ENCODE data around the gene NOC4L. TPM values are rescaled to one million over a fixed set of nuclear protein-coding genes. Genes with fewer than 3 reads are reported as not detected.

Gene NOC4L
- total RNA-seq, 4 donors from 2014 or later: 5.4 to 10.2 (median 7.5) TPM

GRCh38 chr12:132161796-132162507, 17.7 kb downstream of the NOC4L start:
- no peak for TF ChIP-seq CTCF (IDR thresholded peaks at IDR 0.05; ENCODE audit: low read depth)

DNA sequence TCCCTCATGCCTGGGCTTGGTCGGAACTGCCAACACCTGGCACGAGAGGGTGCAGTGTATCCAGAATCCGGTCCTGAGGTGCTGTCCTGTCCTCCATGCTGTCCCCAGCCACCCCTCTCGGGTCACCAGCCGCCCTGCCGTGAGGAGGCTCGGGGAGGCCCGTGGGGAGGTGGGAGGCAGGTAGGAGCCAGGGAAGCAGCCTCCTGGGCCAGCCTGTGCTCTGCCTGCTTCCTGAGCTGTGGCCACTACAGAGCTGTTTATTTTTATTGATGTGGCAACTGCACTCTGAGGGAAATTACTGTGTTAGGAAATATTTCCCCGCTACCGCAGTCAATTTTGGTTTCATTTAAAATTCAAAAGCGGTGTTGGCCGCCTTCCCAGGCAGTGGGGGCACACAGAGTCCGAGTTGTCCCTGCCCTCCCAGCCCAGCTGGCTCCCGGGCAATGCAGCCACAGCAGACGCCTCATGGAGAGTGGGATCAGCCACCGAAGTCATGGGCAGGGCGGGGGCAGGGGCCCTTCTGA, 18.3 kb downstream of the NOC4L start:
- TF ChIP-seq CTCF (IDR thresholded peaks at IDR 0.05; ENCODE audit: low read depth): no peak

DNA sequence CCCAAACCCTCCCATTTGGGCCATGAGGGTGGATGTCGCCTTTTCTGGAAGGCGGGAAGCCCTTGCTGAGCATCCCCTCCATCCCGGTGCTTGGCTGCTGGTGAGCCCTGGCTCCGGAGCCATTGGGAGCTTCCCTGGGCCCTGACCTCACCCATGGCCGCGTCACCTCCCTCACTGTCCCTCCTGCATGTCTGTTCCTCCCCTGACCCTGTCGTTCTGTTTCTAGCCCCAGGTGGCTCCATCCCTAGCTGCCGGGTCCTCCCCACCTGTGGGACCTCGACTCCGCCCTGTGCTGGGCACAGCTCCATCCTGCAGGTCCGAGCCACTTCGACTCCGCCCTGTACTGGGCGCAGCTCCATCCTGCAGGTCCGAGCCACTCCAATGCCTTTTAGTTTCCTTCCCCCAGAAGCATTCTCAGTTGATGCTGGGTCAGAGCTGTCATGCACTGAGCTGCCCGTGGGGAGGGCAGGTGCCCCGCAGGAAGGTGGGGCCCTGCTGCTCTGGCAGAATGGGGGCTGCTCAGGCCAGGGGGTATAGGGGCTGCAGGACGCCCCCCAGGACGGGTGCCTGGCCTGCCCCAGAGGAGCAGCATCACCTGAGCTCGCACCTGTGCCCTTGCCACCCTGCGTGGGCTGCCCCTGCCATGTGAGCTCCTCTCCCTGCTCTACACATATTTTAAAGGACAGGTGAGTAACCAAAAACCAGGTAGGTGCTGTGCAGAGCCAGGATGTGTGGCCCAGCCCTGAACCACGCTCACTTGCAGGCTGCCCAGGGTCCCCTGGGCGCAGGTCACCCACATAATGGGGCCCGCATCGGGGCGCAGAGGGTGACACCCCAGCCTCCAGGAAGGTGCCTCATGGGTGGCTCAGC, 19.0 kb downstream of the NOC4L start:
- TF ChIP-seq CTCF (IDR thresholded peaks at IDR 0.05; ENCODE audit: low read depth): no peak

DNA sequence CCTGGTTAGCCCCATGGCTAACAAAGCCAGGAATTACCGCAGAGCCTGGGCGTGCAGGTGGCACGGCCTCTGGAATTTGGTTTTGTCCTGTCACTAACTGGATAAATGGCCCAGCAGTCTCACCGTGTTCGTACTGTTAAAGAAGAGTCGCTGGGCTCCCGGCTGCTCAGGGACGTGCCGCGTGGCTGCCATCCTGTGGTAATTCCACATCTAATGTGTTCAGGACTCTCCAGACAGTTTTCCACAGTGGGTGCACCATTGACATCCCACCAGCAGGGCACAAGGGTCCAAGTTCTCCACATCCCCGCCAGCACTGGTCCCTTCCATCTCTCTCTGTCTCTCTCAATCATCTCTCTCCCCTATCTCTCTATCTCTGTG, 19.6 kb downstream of the NOC4L start:
- TF ChIP-seq CTCF (IDR thresholded peaks at IDR 0.05; ENCODE audit: low read depth): no peak

DNA sequence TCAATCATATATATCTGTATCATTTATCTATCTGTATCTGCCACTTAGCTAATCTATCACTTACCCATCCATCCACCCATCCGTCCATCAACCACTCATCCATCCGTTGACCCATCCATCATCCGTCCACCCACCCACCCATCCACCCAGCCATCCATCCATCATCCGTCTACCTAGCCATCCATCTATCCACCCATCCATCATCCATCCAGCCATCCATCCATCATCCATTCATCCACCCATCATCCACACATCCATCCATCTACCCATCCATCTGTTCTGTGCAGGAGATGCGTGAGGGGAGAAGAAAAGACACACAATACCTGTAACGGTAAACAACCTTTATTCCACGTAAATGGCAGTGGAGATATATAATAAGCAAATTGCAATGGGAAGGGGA, 20.2 kb downstream of the NOC4L start:
- TF ChIP-seq CTCF (IDR thresholded peaks at IDR 0.05; ENCODE audit: low read depth): no peak

DNA sequence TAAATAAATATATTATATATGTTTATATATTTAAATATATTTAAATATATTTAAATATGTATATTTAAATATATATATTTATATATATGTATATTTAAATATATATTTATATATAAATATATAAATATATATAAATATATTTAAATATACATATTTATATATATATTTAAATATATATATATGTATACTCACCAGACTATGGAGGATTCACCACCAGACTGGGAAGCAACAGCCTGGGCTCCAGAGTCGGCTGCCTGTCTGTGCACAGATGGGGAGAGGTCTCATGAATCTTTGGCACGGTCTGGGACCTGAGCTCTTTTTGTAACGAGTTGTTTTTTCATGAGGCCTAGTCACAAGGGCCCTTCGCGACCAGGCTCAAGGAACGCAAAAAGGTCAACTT, 21.3 kb downstream of the NOC4L start:
- TF ChIP-seq CTCF (IDR thresholded peaks at IDR 0.05; ENCODE audit: low read depth): no peak

GRCh38 chr12:132166093-132166492, 21.8 kb downstream of the NOC4L start:
- no peak for TF ChIP-seq CTCF (IDR thresholded peaks at IDR 0.05; ENCODE audit: low read depth)
